ENCODE results near the gene ZNF100.

GRCh38 chr19:21750586-21751128, 16.7 kb downstream of the ZNF100 start:
- TF ChIP-seq POLR2A (IDR thresholded peaks at IDR 0.05) (no peak), CTCF (IDR thresholded peaks at IDR 0.05) (no peak), POLR2AphosphoS5 (IDR thresholded peaks at IDR 0.05; ENCODE audit: insufficient read depth in 1 of 2, low read depth in 1 of 2) (no peak)

All from vagina (tissue), 2 donors.